ELR (cell line): ENCODE measurements around the gene KRT31.
"Not testable (repeated sequence)": the region's sequence is repeated elsewhere in the genome, so short reads cannot be mapped to it uniquely, and the experiment has no call there.

Experiments used
- DNase-seq: peaks from one replicate; pipeline ENCODE4 v3.0.0-alpha.2; 2015; ENCODE audit warnings: low read depth

Gene KRT31

DNA sequence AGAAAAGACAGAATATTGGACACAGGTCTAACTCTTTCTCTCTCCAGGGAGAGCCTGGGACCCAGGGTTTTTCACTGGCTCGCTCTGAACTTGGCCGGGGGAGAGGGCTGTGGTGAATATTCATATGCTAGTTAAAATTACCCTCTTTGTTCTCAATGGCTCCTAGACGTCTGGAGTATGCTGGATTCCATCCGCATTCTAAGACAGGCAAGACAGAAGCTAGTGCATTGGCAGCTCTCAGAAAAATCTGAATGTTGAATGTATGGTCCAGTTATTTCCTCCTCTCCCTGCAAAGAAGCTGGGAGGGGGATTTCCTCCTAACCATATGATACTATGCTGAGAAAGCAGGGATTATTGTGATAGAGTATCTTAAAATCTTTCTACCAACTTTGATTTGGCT, 9.7 kb downstream of the KRT31 start:
- DNase-seq = no peak

DNA sequence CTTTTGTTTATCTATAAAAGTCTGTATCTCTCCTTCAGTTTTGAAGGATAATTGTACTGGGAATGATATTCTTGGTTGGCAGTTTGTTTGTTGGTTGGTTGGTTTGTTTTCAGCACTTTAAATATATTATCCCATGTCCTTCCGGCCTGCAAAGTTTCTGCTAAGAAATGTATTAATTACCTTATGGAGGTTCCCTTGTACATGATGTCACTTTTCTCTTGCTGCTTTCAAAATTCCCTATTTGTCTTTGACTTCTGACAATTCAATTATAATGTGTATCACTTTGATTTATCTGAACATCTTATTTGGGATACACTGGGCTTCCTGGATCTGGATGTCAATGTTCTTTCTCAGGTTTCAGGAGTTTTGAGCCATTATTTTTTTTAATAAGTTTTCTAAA, 11.2 kb downstream of the KRT31 start:
- DNase-seq = no peak

DNA sequence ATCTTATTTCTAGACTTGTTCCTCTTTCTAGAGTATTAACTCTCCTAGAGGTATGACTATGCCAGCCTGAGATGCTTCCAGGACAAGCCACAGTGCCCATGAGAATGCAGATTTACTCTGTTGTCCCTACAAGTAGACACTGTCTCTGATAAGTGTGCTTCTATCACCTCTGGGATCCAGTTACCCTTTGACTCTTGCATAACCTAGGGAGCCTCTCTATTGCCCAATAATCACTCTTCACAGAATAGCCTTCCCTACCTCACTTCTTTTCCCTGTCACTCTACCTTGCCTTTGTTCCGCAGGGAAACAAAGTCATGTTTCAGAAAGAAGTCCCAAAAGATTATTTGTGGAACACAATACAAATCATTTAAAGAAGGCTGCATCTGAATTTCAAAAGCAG, 13.7 kb downstream of the KRT31 start:
- DNase-seq = no peak

DNA sequence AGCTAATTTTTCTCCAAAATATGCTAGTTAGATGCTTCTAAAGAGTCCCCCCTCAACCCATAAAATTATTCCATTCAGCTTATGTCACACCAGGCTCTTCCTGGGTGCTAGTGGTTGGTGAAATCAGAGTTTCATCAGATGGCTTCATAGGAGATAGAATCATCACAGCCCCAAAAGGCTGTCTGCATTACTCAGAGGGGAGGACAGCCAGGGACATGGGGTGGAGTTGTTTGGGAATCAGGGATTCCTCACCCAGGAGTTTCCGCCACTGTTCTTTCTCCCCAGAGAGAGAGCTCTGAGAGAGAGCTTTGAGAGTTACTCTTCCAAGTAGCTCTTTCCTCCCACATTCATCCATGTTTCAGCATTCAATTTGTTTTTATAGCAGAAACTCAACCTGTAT, 15.0 kb downstream of the KRT31 start:
- DNase-seq = peak; percentile 72

DNA sequence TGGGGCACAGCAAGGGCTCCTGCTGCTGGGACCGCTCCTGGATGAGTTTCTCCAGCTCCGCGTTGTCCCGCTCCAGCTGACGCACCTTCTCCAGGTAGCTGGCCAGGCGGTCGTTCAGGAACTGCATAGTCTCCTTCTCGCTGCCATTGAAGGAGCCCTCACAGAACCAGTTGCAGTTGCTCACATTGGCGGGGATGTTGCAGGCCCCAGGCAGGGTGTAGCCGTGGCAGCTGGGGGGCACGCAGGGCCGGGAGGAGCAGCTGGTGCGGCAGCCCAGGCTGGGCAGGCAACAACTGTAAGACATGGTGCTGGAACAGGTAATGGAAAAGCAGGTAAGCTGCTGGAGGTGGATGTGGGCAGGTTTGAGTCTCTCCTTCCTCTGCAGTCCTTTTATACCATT, 15.5 kb downstream of the KRT31 start, which contains the start of gene KRT34:
KRT34 (minus strand) TSS at position 364 of the 400 bp plus-strand sequence; CDS start at position 304, 60 bp downstream.
- DNase-seq = not testable (repeated sequence)

DNA sequence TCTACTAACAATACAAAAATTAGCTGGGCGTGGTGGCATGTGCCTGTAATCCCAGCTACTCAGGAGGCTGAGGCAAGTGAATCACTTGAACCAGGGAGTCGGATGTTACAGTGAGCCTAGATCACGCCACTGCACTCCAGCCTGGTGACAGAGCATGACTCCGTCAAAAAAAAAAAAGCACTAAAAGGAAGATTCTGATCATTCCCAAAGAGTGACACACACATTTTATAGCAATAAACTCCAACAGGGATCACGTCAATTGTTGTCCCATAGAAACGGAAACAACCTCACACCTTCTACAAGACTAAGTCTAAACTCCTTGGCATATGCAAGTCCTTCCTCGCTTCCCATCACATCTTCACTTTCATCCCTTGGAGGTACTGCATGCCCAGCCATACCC, 17.3 kb downstream of the KRT31 start:
- peak; percentile 98 for DNase-seq

DNA sequence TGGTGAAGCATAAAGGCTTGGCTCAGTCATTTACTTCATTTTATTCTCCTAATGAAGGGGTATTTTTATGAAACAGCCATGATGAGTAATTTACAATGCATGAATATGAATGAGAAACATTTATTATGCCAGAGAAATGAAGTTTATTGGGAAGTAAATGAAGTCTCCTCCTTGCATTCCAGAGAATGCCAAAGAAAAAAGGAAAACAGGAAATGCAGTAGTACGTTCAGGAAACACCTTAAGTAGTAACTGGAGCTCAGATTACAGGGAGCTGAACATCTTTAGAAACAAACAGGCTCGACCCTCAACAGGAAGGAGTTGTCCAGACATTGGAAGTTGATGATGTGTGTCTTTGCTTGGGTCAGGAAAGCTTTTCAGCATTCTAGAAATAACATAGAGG, 19.9 kb downstream of the KRT31 start:
- peak; percentile 45 for DNase-seq

DNA sequence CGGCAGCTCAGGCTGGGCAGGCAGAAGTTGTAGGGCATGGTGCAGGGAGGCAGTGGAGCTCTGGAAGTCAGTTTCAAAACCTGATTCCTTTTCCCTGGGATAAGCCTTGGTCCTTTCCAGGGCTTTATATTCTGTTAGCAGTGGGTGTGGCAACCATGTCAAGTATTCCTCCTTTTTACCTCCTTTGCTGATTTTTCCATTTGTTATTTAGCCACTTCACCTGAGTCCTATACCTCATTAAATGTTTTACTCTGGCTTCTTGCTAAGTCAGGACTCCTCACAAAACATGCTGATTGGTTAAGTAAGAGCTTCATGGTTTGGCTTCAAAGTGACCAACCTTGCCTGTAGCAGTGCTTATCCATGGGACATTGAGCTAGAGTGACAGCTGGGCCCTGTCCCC, 27.7 kb downstream of the KRT31 start, which contains the start of gene KRT33B:
KRT33B (minus strand) TSS at position 101 of the 400 bp plus-strand sequence; CDS start at position 38, 63 bp downstream.
- DNase-seq = no peak

DNA sequence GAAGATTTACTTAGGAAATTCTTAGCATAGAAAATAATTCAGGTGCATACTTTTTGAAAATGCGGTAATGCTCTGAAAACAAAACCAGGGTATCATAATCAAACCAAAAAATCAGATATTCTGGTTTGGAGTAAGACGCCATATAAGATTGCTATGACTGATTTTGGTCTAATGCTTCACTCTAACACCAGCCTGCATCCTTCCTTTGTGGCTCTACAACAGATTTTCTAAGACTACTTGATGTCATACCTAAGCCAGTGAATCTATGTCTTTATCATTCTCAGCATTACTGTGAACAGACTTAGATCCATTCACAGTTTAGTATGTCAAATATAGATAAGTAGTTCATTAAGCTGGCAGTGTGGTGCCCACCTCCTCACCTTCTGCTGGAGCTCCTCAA, 28.4 kb downstream of the KRT31 start:
- DNase-seq = no peak

DNA sequence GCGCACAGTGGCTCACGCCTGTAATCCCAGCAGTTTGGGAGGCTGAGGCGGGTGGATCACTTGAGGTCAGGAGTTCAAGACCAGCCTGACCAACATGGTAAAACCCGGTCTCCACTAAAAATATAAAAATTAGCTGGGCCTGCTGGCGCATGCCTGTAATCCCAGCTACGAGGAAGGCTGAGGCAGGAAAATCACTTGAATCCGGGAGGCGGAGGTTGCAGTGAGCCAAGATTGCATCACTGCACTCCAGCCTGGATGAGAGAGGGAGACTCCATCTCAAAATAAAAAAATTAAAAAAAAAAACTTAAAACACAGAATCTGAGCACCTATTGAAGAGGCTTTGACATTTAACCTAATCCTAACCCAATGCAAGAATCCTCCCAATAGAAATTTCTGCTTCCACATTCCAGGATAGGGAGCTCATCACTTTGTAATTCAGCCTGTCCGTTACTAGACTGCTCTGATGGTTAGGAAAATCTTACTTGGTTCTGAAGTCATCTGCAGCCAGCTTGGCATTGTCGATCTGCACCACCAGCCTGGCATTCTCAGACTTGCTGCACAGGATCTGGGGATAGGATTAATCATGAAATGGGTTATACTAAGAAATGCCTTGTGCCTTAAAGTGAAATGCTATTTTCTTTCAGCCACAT, 29.9 kb downstream of the KRT31 start:
- DNase-seq = peak; percentile 79

DNA sequence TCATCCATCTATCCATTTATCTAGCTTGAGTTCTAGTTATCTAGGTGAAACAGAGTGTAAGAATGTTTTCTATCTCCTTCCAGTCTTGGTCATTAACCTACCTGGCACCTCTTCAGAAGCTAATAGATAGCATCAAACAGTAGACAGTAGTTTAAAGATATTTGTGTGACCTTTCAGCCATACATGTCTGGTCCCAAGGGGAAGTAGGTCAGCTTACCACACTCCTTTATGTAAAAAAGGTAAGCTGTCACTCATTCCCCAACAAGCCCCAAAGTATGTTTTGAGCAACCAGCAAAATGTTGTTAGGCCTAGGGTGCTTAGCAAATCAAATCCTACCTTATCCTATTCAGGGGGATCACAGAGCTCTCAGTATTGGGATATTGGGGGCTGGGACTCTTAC, 31.3 kb downstream of the KRT31 start:
- no peak for DNase-seq

DNA sequence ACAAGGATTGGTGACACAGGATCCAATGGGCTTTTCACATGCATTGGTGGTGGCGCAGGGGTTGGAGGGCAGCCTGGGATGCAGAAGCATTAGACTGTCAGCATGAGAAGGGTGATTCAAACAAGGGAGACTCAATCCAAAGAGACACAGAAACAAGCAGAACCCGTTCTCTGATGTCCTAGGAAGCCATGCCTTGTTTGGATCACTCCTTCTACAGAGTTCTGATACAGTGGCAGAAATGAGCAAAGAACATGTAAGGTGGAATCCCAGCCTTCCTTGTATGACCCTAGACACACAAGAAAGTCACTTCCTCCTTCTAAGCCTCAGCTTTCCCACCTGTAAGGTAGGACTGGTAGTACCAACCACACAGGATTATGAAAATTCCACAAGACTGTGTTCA, 33.5 kb downstream of the KRT31 start:
- DNase-seq = no peak

DNA sequence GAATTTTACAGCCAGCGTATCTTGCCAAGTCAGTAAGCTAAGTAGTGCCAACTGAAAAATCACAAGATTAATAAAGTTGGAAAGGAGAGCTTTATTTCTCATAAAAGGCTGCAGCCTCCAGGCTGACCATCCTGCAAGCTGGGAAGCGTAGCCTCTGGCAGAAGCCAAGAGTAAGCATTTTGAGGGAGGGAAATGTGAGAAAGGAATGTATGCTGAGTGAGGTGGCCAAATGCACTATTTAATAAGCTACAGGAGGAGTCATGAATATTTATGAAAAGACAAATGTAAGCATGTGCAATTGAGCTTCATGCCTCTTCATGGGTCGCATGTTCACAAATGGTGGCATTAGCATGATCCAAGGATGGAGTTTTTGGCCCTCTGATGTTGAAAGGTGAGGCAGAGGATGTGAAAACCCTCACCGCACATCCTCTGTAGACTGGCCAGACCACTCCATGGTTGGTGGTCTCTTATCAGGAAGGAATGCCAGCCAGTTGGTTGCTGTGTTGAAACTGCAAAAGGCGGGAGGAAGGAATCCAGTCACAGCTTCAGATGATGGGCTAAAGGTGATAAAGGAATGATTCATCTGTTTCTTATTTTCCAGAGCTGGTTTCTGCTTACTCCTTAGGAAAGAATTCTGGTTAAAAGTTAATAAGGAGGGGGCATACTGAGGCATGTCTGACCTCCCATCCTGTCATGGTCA, 37.0 kb downstream of the KRT31 start:
- peak; percentile 88 for DNase-seq

DNA sequence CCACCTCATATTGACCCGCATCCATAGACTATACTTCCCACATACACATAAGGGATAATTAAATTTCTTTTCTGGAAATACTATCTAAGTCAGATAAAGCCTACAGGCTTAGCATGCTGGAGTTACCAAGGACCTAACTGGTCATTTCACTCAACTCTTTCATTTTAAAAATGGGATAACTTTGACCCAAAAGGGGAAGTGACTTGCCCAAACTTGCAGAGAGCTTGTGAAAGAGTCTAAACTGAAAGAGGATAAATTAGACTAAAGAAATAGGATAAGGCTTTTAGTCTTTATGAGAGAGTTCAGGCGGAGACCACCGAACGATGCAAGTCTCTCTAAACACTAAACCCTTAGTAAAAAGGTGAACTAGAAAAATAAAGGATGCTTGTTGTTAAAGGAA, 42.9 kb downstream of the KRT31 start:
- DNase-seq = no peak

DNA sequence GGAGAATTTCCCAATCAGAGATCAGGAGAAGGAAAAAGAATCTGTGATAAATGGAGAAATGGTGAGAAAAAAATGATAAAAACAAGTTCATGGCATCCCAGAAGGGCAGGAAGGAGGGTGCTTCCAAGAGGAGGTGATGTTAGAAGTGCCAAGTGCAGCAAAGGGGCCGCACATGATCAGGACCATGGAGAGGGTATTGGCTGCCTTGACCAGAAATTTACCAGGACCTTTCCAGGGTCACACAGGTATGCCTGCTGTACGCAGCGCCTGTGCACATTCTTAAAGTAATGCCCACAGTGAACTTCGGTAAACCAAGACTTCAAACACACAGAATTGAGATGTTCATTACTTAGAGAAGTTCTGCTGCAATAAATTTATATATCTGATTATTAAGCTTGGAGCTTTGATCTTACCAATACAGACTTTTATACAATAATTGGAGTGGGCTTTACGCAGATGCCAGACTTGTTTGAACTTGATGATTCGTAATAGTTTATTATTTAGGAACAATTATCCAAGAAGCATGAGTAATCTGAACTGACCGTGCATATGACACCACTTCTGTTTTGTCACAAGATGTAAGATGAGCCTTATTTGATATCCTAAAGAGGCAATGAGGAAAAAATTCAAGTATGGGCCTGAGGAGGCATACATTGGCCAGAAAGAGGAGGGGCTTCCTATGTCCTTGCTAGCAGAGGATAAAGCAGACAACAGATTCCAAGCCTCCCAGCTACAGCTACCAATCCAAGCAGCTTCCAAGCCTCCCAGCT, 44.6 kb downstream of the KRT31 start:
- DNase-seq = no peak

DNA sequence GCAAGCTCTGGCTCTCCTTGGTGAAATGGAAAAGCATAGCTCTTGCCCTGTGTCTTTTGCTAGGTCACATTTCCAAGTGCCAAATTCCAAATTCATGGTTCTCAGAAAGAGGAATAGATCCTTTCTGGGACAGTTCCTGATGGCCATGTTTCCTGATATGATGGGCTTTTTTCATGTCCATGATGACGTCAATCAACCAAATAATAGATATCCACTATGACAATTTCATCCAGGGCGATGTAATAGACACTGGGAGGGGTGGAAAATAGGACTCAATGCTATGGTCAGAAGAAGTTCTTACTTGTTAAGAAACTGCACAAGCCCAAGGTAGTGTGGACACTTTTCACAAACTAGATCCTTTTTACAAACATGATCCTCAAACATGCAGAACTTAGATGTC, 46.2 kb downstream of the KRT31 start:
- no peak for DNase-seq

DNA sequence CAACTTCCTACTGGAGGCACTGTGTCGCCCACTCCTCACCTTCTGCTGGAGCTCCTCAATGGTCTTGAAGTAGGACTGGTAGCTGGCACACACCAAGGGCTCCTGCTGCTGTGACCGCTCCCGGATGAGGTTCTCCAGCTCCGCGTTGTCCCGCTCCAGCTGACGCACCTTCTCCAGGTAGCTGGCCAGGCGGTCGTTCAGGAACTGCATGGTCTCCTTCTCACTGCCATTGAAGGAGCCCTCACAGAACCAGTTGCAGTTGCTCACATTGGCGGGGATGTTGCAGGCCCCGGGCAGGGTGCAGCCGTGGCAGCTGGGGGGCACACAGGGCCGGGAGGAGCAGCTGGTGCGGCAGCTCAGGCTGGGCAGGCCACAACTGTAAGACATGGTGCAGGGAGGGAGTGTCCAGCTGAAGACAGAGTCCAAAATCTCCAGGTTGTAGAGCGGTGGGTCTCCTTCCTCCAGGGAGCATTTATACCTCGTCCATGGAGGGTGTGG, 47.0 kb downstream of the KRT31 start, which contains the start of gene KRT33A:
KRT33A (minus strand) TSS at position 448 of the 498 bp plus-strand sequence; CDS start at position 387, 61 bp downstream.
- DNase-seq = not testable (repeated sequence)

DNA sequence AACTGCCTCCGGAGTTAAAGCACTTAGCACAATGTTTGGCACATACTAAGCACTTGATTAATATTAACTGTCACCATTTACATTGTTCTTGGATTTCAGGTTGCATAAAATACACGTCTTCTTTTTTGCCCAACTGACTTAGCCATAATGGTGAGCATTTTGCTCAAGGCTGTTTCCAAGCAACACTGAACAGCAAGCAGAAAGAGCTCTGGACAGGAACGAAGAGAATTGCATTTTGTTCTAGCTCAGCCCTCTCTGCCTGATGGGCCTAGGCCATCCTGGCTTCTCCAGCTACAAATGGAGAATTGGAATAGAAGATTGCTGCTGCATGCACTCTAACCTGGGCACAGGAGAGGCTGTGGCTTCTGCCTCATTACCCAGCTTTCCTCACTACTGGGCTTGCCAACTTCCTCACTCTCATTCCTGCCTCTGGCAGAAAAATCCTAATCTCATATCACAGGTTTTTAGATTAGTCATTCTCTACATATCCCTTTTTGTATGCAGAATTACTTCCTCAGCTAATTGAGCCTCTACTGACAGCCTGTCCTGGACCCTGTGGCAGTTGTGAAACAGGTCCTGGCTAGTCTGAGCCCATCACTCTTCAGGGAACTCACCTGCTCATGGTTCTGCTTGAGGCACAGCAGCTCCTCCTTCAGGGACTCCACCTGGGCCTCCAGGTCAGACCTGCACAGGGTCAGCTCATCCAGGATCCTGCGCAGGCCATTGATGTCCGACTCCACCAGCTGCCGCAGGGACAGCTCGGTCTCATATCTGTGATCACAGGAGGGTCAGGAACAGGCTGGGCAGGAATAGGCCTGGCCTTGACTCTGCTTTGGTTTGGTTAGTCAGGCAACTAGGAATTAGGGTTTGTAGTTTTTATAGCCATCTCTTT, 49.3 kb downstream of the KRT31 start:
- no peak for DNase-seq

DNA sequence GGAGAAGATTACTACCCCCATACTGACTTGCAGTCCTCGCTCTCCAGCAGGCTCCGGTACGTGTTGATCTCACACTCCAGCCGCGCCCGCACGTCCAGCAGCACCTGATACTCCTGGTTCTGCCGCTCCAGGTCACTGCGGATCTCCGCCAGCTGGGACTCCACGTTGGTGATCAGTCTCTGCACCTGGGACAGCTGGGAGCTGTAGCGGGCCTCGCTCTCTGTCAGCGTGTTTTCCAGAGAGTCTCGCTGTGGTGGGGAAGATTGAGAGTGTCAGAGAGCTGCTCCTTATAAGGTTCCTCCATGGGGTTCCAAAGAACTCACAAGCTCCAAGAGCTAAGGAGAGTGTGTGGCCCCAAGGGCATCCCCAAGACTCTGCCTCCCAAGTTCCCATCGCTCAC, 51.0 kb downstream of the KRT31 start:
- DNase-seq = not testable (repeated sequence)

DNA sequence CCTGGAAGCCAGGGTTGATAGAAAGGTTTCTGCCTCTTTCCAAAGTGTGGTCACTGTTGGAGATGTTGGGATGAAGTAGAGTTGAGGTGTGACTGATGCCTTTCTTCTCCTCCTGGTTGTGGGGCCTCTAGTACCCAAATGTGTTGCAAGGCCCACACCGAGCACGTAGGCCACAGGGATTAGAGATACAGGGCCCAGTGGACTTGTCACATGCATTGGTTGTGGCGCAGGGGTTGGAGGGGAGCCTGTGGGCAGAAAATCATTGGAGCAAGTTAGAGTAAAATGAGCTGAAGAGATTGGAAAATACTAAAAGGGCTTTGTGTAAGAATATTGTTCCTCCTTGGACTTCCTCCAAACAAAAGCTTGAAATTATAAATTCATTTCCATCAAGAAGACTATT, 51.4 kb downstream of the KRT31 start:
- no peak for DNase-seq
